Epithelial cell of proximal tubule (primary cell): Measurements from ENCODE around the gene PROM1. TPM values are rescaled to one million over a fixed set of nuclear protein-coding genes. Genes with fewer than 3 reads are reported as not detected.

Experiments
- DNase-seq: peaks from one replicate; pipeline ENCODE4 v3.0.0-alpha.2; 2011; ENCODE audit warnings: low read depth
- H3K4me3 ChIP-seq: 2 replicates; pipeline ENCODE4 v1.5.1; 2011; ENCODE audit warnings: low read depth, mild to moderate bottlenecking, low read length
- total RNA-seq: library from RNA; depleted of rRNA; stranded (reverse); fragments of >200 nt; gene quantifications from 2 replicates; pipeline ENCODE4 v1.2.3, GENCODE V29; 2015
- TF ChIP-seq, protein P1 (sequence below): conservative IDR thresholded peaks from 2 replicates; pipeline ENCODE4 v1.5.1; 2012; ENCODE audit warnings: low read depth, mild to moderate bottlenecking, low read length

PROM1 gene
- total RNA-seq, 1 donor from 2014 or later: 69.6 TPM

GRCh38 chr4:16119981-16120380 lies 36.2 kb upstream of the PROM1 start:
- DNase-seq: no peak

DNA sequence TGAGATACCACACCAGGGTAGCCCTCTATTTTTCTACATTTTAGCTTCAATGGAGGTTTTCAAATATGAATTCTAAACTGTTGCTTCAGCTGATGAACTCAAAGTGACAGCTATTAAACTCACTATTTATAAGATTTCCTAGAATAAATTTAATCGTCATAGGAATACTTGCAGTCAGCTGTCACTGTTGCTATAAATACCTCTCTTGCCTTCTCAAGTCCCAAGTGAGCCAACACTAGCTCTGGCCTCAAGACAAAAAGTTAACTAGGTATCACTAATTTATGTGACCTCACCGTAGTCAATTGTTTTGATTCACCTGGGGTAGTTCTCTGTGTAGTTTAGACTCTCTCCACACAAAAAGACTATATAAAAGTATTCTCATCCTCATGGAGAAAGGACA lies 34.3 kb upstream of the PROM1 start:
- TF ChIP-seq, protein P1, sequence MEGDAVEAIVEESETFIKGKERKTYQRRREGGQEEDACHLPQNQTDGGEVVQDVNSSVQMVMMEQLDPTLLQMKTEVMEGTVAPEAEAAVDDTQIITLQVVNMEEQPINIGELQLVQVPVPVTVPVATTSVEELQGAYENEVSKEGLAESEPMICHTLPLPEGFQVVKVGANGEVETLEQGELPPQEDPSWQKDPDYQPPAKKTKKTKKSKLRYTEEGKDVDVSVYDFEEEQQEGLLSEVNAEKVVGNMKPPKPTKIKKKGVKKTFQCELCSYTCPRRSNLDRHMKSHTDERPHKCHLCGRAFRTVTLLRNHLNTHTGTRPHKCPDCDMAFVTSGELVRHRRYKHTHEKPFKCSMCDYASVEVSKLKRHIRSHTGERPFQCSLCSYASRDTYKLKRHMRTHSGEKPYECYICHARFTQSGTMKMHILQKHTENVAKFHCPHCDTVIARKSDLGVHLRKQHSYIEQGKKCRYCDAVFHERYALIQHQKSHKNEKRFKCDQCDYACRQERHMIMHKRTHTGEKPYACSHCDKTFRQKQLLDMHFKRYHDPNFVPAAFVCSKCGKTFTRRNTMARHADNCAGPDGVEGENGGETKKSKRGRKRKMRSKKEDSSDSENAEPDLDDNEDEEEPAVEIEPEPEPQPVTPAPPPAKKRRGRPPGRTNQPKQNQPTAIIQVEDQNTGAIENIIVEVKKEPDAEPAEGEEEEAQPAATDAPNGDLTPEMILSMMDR: no peak
- no peak for DNase-seq
- H3K4me3 ChIP-seq: no peak overlapping the region

More at GRCh38 chr4:16119981-16120380, 36.2 kb upstream of the PROM1 start:
- H3K4me3 ChIP-seq: no peak overlapping the region
- TF ChIP-seq, protein P1: no peak

GRCh38 chr4:16117164-16117563 lies 33.3 kb upstream of the PROM1 start:
- TF ChIP-seq, protein P1: no peak
- H3K4me3 ChIP-seq: no peak overlapping the region
- no peak for DNase-seq

GRCh38 chr4:16116493-16116990 lies 32.7 kb upstream of the PROM1 start:
- no peak for DNase-seq
- TF ChIP-seq, protein P1: no peak

GRCh38 chr4:16116019-16116418 lies 32.2 kb upstream of the PROM1 start:
- TF ChIP-seq, protein P1: no peak
- DNase-seq: no peak
- no peak overlapping the region for H3K4me3 ChIP-seq

More at GRCh38 chr4:16116493-16116990, 32.7 kb upstream of the PROM1 start:
- H3K4me3 ChIP-seq: no peak overlapping the region

DNA sequence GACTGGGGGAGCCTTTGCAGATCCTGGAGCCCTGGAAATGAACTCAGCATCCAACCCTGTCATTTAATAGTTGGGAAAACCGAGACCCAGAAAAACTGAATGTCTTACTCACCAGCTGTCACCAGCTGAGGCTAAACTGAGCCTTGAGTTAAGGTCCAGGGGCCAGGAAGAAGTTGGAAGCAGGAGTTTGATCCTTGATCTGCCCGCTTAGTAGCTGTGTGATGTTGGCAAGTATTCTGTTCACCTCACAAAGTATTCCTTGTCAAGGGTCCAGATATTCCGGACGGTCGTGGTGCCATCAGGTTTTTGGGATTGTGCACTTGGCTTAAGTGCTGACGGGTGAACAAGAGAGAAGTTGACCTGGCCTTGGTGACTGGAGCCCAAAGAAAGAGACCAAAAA lies 30.7 kb upstream of the PROM1 start:
- no peak for DNase-seq
- H3K4me3 ChIP-seq: no peak overlapping the region
- TF ChIP-seq, protein P1: no peak

- no peak overlapping the region for H3K4me3 ChIP-seq
- TF ChIP-seq, protein P1: no peak
- DNase-seq: no peak
These were observed 29.9 kb upstream of the PROM1 start for GRCh38 chr4:16113741-16114140.
